OCI-LY7 (cell line): ENCODE data around the gene EXOC6B.

Experiments used
- CTCF ChIP-seq: fragments of 200-600 bp; sonication (generic); conservative IDR thresholded peaks from 2 replicates; pipeline ENCODE4 v1.5.1; 2014; ENCODE audit warnings: mild to moderate bottlenecking, antibody characterized with exemption, low read length, moderate library complexity, mixed read lengths
- EZH2phosphoT487 ChIP-seq: fragments of 200-600 bp; sonication (generic); IDR thresholded peaks from 2 replicates; pipeline ENCODE4 v1.6.1; 2018; ENCODE audit warnings: low read depth, borderline replicate concordance, mild to moderate bottlenecking, mixed run types, antibody characterized with exemption, low read length, moderate library complexity, mixed read lengths

- TF ChIP-seq CTCF (no peak), EZH2phosphoT487 (no peak)
Observed at GRCh38 chr2:72827487-72827886, 1.7 kb upstream of the EXOC6B start.
